IMR-90 (cell line): ENCODE results near the gene TIAM2. TPM values are rescaled to one million over a fixed set of nuclear protein-coding genes. Genes with fewer than 3 reads are reported as not detected.
A peak's percentile ranks its signal among the peaks of the same experiment; 100 is the strongest.

ENCODE experiments used
- ATAC-seq: fragments of 200-7000 bp; cut with Tn5 transposase; 2 replicates; pipeline ENCODE4 v1.9.1; 2020; ENCODE audit warnings: low read depth, mild to moderate bottlenecking, moderate library complexity
- BruUV-seq: library from RNA; stranded (reverse); fragments of 400-500 nt; replicated peaks from 2 replicates; lab custom pipeline; 2021; lab: Mats Ljungman, UMichigan
- CTCF ChIA-PET: fragments of 300-600 bp; formaldehyde crosslinking; extraction: SDS; loops from one replicate; lab custom pipeline; 2021; ENCODE audit warnings: antibody characterized with exemption; lab: Yijun Ruan, JAX
- POLR2A ChIA-PET: fragments of 300-600 bp; sonication (Branson Sonifier 250); formaldehyde crosslinking; loops from one replicate; lab custom pipeline; 2022; ENCODE audit warnings: antibody characterized with exemption; ENCODE audit not compliant: unreplicated experiment; lab: Charles Lee
- DNase-seq: peaks from one replicate; pipeline ENCODE4 v3.0.0; 2013
- H2AFZ ChIP-seq: replicated peaks from 2 replicates; pipeline ENCODE3; 2013; ENCODE audit warnings: low read length, mild to moderate bottlenecking; ENCODE audit not compliant: poor library complexity
- H2AK5ac ChIP-seq: 2 replicates; pipeline ENCODE4 v1.6.1; 2013; ENCODE audit warnings: low read depth, low read length, inconsistent platforms
- H2AK9ac ChIP-seq: replicated peaks from 2 replicates; pipeline ENCODE3; 2013; ENCODE audit warnings: mild to moderate bottlenecking, low read depth, low read length, moderate library complexity; ENCODE audit not compliant: poor library complexity
- H2BK120ac ChIP-seq: 2 replicates; pipeline ENCODE4 v1.6.1; 2013; ENCODE audit warnings: low read depth, low read length, inconsistent platforms
- H2BK15ac ChIP-seq: 3 replicates; pipeline ENCODE4 v1.6.1; 2013; ENCODE audit warnings: low read depth, low read length, inconsistent platforms
- H2BK20ac ChIP-seq: 2 replicates; pipeline ENCODE4 v1.6.1; 2013; ENCODE audit warnings: low read depth, mild to moderate bottlenecking, inconsistent platforms, low read length, moderate library complexity
- H2BK5ac ChIP-seq: 2 replicates; pipeline ENCODE4 v1.6.1; 2013; ENCODE audit warnings: mild to moderate bottlenecking, low read depth, low read length, inconsistent platforms; ENCODE audit not compliant: poor library complexity, severe bottlenecking
- H3K14ac ChIP-seq: replicated peaks from 2 replicates; pipeline ENCODE4 v1.6.1; 2013; ENCODE audit warnings: low read depth, low read length, inconsistent platforms
- H3K18ac ChIP-seq: 2 replicates; pipeline ENCODE4 v1.6.1; 2013; ENCODE audit warnings: low read depth, low read length, control low read depth
- H3K23ac ChIP-seq: 2 replicates; pipeline ENCODE4 v1.6.1; 2013; ENCODE audit warnings: low read depth, low read length, inconsistent platforms
- H3K27ac ChIP-seq: 2 replicates; pipeline ENCODE4 v1.5.1; 2013; ENCODE audit warnings: mild to moderate bottlenecking, control low read depth, low read length; ENCODE audit not compliant: insufficient read depth
- H3K27me3 ChIP-seq: 2 replicates; pipeline ENCODE4 v1.6.1; 2013; ENCODE audit warnings: low read length; ENCODE audit not compliant: control insufficient read depth, insufficient read depth
- H3K36me3 ChIP-seq: 2 replicates; pipeline ENCODE4 v1.6.1; 2013; ENCODE audit warnings: low read length, mixed read lengths; ENCODE audit not compliant: control insufficient read depth, insufficient read depth
- H3K4ac ChIP-seq: 2 replicates; pipeline ENCODE4 v1.6.1; 2013; ENCODE audit warnings: low read depth, low read length, inconsistent platforms
- H3K4me1 ChIP-seq: 2 replicates; pipeline ENCODE4 v1.6.1; 2013; ENCODE audit warnings: low read length, mixed read lengths; ENCODE audit not compliant: control insufficient read depth, insufficient read depth
- H3K4me2 ChIP-seq: 2 replicates; pipeline ENCODE4 v1.6.1; 2013; ENCODE audit warnings: low read depth, mild to moderate bottlenecking, control low read depth, low read length, moderate library complexity
- H3K4me3 ChIP-seq: 2 replicates; pipeline ENCODE4 v1.5.1; 2013; ENCODE audit warnings: low read depth, mild to moderate bottlenecking, control low read depth, low read length, moderate library complexity; ENCODE audit not compliant: insufficient read depth
- H3K56ac ChIP-seq: 2 replicates; pipeline ENCODE4 v1.6.1; 2013; ENCODE audit warnings: low read length, inconsistent platforms; ENCODE audit not compliant: insufficient read depth; ENCODE audit errors: extremely low read depth
- H3K79me1 ChIP-seq, 2 experiments: 2 replicates each; pipeline ENCODE4 v1.6.1; 2013; ENCODE audit warnings: low read length in 2 of 2, inconsistent platforms in 1 of 2, low read depth in 1 of 2
- H3K9ac ChIP-seq: 2 replicates; pipeline ENCODE4 v1.6.1; 2013; ENCODE audit warnings: low read depth, low read length, control low read depth
- H3K9me1 ChIP-seq: 2 replicates; pipeline ENCODE4 v1.6.1; 2013; ENCODE audit warnings: low read length, inconsistent platforms; ENCODE audit not compliant: insufficient read depth
- H3K9me3 ChIP-seq: 2 replicates; pipeline ENCODE4 v1.6.1; 2013; ENCODE audit warnings: low read length; ENCODE audit not compliant: control insufficient read depth, insufficient read depth
- H4K20me1 ChIP-seq: 2 replicates; pipeline ENCODE4 v1.6.1; 2013; ENCODE audit warnings: low read length, inconsistent platforms; ENCODE audit not compliant: insufficient read depth
- H4K5ac ChIP-seq: 2 replicates; pipeline ENCODE4 v1.6.1; 2013; ENCODE audit warnings: mild to moderate bottlenecking, low read depth, low read length, control low read depth
- H4K8ac ChIP-seq, 2 experiments: 2 replicates each; pipeline ENCODE4 v1.6.1; 2013; ENCODE audit warnings: low read depth in 2 of 2, low read length in 2 of 2, control low read depth in 1 of 2, inconsistent platforms in 1 of 2
- H4K91ac ChIP-seq: 2 replicates; pipeline ENCODE4 v1.6.1; 2013; ENCODE audit warnings: low read depth, low read length, inconsistent platforms; ENCODE audit not compliant: insufficient read depth
- CEBPB ChIP-seq: IDR thresholded peaks from 2 replicates; pipeline ENCODE4 v1.6.1; 2012; ENCODE audit warnings: low read depth, low read length, improper control_type of control experiment
- RCOR1 ChIP-seq: IDR thresholded peaks from 2 replicates; pipeline ENCODE4 v1.6.1; 2012; ENCODE audit warnings: mild to moderate bottlenecking, low read length, improper control_type of control experiment; ENCODE audit not compliant: insufficient replicate concordance
- WGBS, 2 experiments: methylation state at CpG; one replicate each; pipeline versions ENCODE4 v1.1.5 to v1.1.7; 2013; ENCODE audit warnings: missing lambda C conversion rate in 2 of 2; ENCODE audit not compliant: insufficient read length in 1 of 2; ENCODE audit errors: extremely low coverage in 2 of 2; 5-methylcytosine and 5-hydroxymethylcytosine counted together
- dilution Hi-C: fragments of 300-500 bp; cut with HindIII; formaldehyde crosslinking; loops from one replicate; pipeline ENCODE4 v1.14.3; 2018; ENCODE audit warnings: low sequenced_read_pairs; ENCODE audit not compliant: unreplicated experiment
- in situ Hi-C: fragments of 300-500 bp; cut with MboI; formaldehyde crosslinking; loops from 3 replicates; pipeline ENCODE4 v1.14.3; 2019; ENCODE audit warnings: low sequenced_read_pairs, inconsistent platforms, mixed read lengths
- intact Hi-C: fragments of 100-400 bp; cut with micrococcal nuclease; formaldehyde crosslinking; loops from 2 replicates; pipeline ENCODE4 v1.10.0; 2022
- polyA plus RNA-seq, 3 experiments: library from polyadenylated mRNA; depleted of rRNA; stranded (reverse); fragments of >200 nt; gene quantifications; 2 replicates each; pipeline ENCODE4 v1.2.3, GENCODE V29; 2012; ENCODE audit warnings: low replicate concordance in 1 of 3
- total RNA-seq: library from RNA; depleted of rRNA; stranded (reverse); fragments of >200 nt; gene quantifications from 2 replicates; pipeline ENCODE4 v1.2.3, GENCODE V29; 2012

TIAM2 gene
- total and polyA plus RNA-seq, 2 of the 4 experiments (the other 2 are of a cell fraction): 3.1 to 4.7 TPM

DNA sequence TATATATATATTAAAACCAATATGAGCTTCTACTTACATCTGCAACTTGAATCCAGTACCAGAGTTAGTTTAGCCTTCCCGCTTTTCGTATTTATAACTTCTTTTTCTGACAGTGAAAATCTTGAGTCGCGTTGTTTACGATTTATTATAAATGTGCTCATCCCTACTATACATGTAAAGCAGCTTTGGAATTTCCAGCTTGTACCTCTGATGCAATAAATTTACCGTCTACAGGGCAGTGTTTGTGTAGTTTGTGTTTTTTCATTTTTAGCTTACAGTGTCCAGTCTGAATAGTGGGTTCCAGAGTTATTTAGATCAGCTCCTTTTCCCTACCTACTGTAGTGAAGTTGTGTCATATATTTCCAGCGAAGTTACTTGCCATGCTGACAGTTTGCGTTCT lies 66.3 kb downstream of the TIAM2 start:
- no peak overlapping the region for H3K23ac ChIP-seq
- H3K27ac ChIP-seq: no peak overlapping the region
- peak overlapping the region; percentile 51; the same call in 1 of the 2 replicates for H3K18ac ChIP-seq
- intact Hi-C loops: loop anchor here (5.0 kb wide), 1 partner anchor 111 kb away; no protein-coding TSS in a partner anchor
- H3K9me3 ChIP-seq: no peaks in the 10 kb centered on the region
- no peak overlapping the region for H3K4me3 ChIP-seq
- BruUV-seq: no TSS peak
- no peaks in the 10 kb centered on the region for H4K20me1 ChIP-seq
- H2BK20ac ChIP-seq: no peak overlapping the region; the same call in 1 of the 2 replicates
- peaks cover 11% of the 10 kb centered on the region for H3K4me1 ChIP-seq
- no peaks in the 10 kb centered on the region for H3K27me3 ChIP-seq
- no peak overlapping the region for H4K8ac ChIP-seq
- POLR2A ChIA-PET: interaction anchor here (0.6 kb wide), 1 partner anchor 8 kb away, joined by 8 read pairs; no protein-coding TSS in a partner anchor
- dilution Hi-C loops: no loop called here
- TF ChIP-seq CEBPB: 0 out of 2 replicates have a peak, but pooled peaks have one; percentile 7
- TF ChIP-seq RCOR1: no peak
- no peak overlapping the region for H4K91ac ChIP-seq
- H2BK120ac ChIP-seq: no peak overlapping the region
- no peak overlapping the region for H3K9ac ChIP-seq
- in situ Hi-C loops: no loop called here
- H2BK5ac ChIP-seq: no peak overlapping the region
- WGBS, 2 experiments: no CpG with 5 or more reads among the region's 8 CpGs
- DNase-seq: no peak
- no peak for ATAC-seq
- no peak overlapping the region for H2AK5ac ChIP-seq
- H2BK15ac ChIP-seq: 0 out of 3 replicates have a peak overlapping the region, but pooled peaks have one; percentile 70
- no peak overlapping the region for H3K14ac ChIP-seq
- no peak overlapping the region for H3K4me2 ChIP-seq
- no peak overlapping the region for H3K56ac ChIP-seq
- no peak overlapping the region for H3K4ac ChIP-seq
- H3K79me1 ChIP-seq: peaks cover 0 to 12% of the 10 kb centered on the region in 2 experiments; a peak in 2 of 4 replicates
- H3K9me1 ChIP-seq: peaks cover 5% of the 10 kb centered on the region
- CTCF ChIA-PET: interaction anchor here (0.5 to 0.7 kb wide), 2 partner anchors 8 to 10 kb away, joined by 3 to 7 read pairs; no protein-coding TSS in a partner anchor
- H3K36me3 ChIP-seq: no peaks in the 10 kb centered on the region
- H4K5ac ChIP-seq: no peak overlapping the region
- H2AK9ac ChIP-seq: no peak overlapping the region
- no peak overlapping the region for H2AFZ ChIP-seq
